ENCODE measurements around the gene CREG1.

The CREG1 gene

GRCh38 chr1:167522246-167522645, 31.3 kb downstream of the CREG1 start:
- no peak overlapping the region for H3K4me3 ChIP-seq (ENCODE audit: low read length)
- no peaks in the 10 kb centered on the region for H3K9me3 ChIP-seq (ENCODE audit: control insufficient read depth, low read length)
- H3K36me3 ChIP-seq (ENCODE audit: control insufficient read depth, insufficient read depth, low read length), result no peaks in the 10 kb centered on the region
- no peaks in the 10 kb centered on the region for H3K4me1 ChIP-seq (ENCODE audit: control insufficient read depth, insufficient read depth, low read length)
- no peak overlapping the region for H3K9ac ChIP-seq (ENCODE audit: low read length)
- H3K27me3 ChIP-seq (ENCODE audit: control insufficient read depth, insufficient read depth, low read length), result no peaks in the 10 kb centered on the region

- H3K9ac ChIP-seq (ENCODE audit: low read length), result no peak overlapping the region
- H3K9me3 ChIP-seq (ENCODE audit: control insufficient read depth, low read length), result no peaks in the 10 kb centered on the region
- no peaks in the 10 kb centered on the region for H3K4me1 ChIP-seq (ENCODE audit: control insufficient read depth, insufficient read depth, low read length)
- H3K36me3 ChIP-seq (ENCODE audit: control insufficient read depth, insufficient read depth, low read length), result no peaks in the 10 kb centered on the region
- H3K27me3 ChIP-seq (ENCODE audit: control insufficient read depth, insufficient read depth, low read length), result no peaks in the 10 kb centered on the region
- H3K4me3 ChIP-seq (ENCODE audit: low read length), result no peak overlapping the region
Measured at GRCh38 chr1:167520711-167521206, 32.8 kb downstream of the CREG1 start.

GRCh38 chr1:167518331-167518700, 35.2 kb downstream of the CREG1 start, which contains the start of gene CD247:
Gene CD247, minus strand, starts transcription at chr1:167518529. Its CDS starts 64 bp downstream, at chr1:167518465.
- H3K4me3 ChIP-seq (ENCODE audit: low read length), result no peak within 1 kb of the TSS
- no peaks in the 10 kb centered on the region for H3K36me3 ChIP-seq (ENCODE audit: control insufficient read depth, insufficient read depth, low read length)
- no peak within 1 kb of the TSS for H3K9ac ChIP-seq (ENCODE audit: low read length)
- no peaks in the 10 kb centered on the region for H3K9me3 ChIP-seq (ENCODE audit: control insufficient read depth, low read length)
- H3K27me3 ChIP-seq (ENCODE audit: control insufficient read depth, insufficient read depth, low read length), result no peaks in the 10 kb centered on the region
- no peaks in the 10 kb centered on the region for H3K4me1 ChIP-seq (ENCODE audit: control insufficient read depth, insufficient read depth, low read length)

GRCh38 chr1:167517535-167518330, 35.8 kb downstream of the CREG1 start:
- Histone ChIP-seq H3K4me3 (ENCODE audit: low read length) (no peak overlapping the region), H3K9ac (ENCODE audit: low read length) (no peak overlapping the region), H3K4me1 (ENCODE audit: control insufficient read depth, insufficient read depth, low read length) (no peaks in the 10 kb centered on the region), H3K27me3 (ENCODE audit: control insufficient read depth, insufficient read depth, low read length) (no peaks in the 10 kb centered on the region), H3K36me3 (ENCODE audit: control insufficient read depth, insufficient read depth, low read length) (no peaks in the 10 kb centered on the region), H3K9me3 (ENCODE audit: control insufficient read depth, low read length) (no peaks in the 10 kb centered on the region)

- no peak overlapping the region for H3K9ac ChIP-seq (ENCODE audit: low read length)
- no peaks in the 10 kb centered on the region for H3K36me3 ChIP-seq (ENCODE audit: control insufficient read depth, insufficient read depth, low read length)
- no peaks in the 10 kb centered on the region for H3K4me1 ChIP-seq (ENCODE audit: control insufficient read depth, insufficient read depth, low read length)
- H3K9me3 ChIP-seq (ENCODE audit: control insufficient read depth, low read length), result no peaks in the 10 kb centered on the region
- no peaks in the 10 kb centered on the region for H3K27me3 ChIP-seq (ENCODE audit: control insufficient read depth, insufficient read depth, low read length)
- no peak overlapping the region for H3K4me3 ChIP-seq (ENCODE audit: low read length)
Measured at GRCh38 chr1:167516404-167517388, 36.9 kb downstream of the CREG1 start.

GRCh38 chr1:167515893-167516321, 37.7 kb downstream of the CREG1 start:
- no peaks in the 10 kb centered on the region for H3K9me3 ChIP-seq (ENCODE audit: control insufficient read depth, low read length)
- H3K4me3 ChIP-seq (ENCODE audit: low read length), result no peak overlapping the region
- H3K4me1 ChIP-seq (ENCODE audit: control insufficient read depth, insufficient read depth, low read length), result no peaks in the 10 kb centered on the region
- H3K9ac ChIP-seq (ENCODE audit: low read length), result no peak overlapping the region
- H3K27me3 ChIP-seq (ENCODE audit: control insufficient read depth, insufficient read depth, low read length), result no peaks in the 10 kb centered on the region
- H3K36me3 ChIP-seq (ENCODE audit: control insufficient read depth, insufficient read depth, low read length), result no peaks in the 10 kb centered on the region

- Histone ChIP-seq H3K4me3 (ENCODE audit: low read length) (no peak overlapping the region), H3K9me3 (ENCODE audit: control insufficient read depth, low read length) (no peaks in the 10 kb centered on the region), H3K4me1 (ENCODE audit: control insufficient read depth, insufficient read depth, low read length) (no peaks in the 10 kb centered on the region), H3K9ac (ENCODE audit: low read length) (no peak overlapping the region), H3K36me3 (ENCODE audit: control insufficient read depth, insufficient read depth, low read length) (no peaks in the 10 kb centered on the region), H3K27me3 (ENCODE audit: control insufficient read depth, insufficient read depth, low read length) (no peaks in the 10 kb centered on the region)
Measured at GRCh38 chr1:167515461-167515860, 38.1 kb downstream of the CREG1 start.

GRCh38 chr1:167514288-167514687, 39.3 kb downstream of the CREG1 start:
- no peak overlapping the region for H3K4me3 ChIP-seq (ENCODE audit: low read length)
- H3K9me3 ChIP-seq (ENCODE audit: control insufficient read depth, low read length), result no peaks in the 10 kb centered on the region
- H3K9ac ChIP-seq (ENCODE audit: low read length), result no peak overlapping the region
- H3K36me3 ChIP-seq (ENCODE audit: control insufficient read depth, insufficient read depth, low read length), result no peaks in the 10 kb centered on the region
- H3K27me3 ChIP-seq (ENCODE audit: control insufficient read depth, insufficient read depth, low read length), result no peaks in the 10 kb centered on the region
- no peaks in the 10 kb centered on the region for H3K4me1 ChIP-seq (ENCODE audit: control insufficient read depth, insufficient read depth, low read length)

DNA sequence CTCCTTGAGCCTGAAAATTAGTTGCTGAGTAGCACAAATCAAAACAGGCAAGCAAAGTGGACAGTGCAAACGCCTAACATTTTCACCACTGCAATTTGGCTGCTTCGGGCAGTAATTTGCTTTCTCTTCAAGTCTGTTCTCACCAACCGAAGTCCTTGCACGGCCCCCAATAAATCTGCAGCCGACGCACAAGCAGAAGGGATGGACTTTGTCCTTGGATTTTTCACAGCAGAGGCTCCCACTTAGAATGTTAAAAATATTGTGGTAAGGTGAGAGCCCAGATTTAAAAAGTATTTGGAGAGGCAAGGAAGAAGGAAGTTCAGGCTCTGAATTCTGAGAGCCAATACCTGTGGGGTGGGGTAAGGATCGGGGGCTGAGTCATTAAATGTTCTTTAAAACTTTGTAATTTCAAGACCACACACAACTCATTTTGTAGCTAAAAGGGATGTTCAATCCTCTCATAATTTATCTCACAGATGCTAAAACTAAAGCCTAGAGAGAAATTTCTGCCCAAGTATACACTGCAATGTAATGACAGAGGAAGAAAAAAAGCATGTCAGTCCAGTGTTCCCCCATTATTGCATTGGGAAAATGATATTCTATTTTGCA, 41.4 kb downstream of the CREG1 start:
- no peaks in the 10 kb centered on the region for H3K36me3 ChIP-seq (ENCODE audit: control insufficient read depth, insufficient read depth, low read length)
- no peaks in the 10 kb centered on the region for H3K27me3 ChIP-seq (ENCODE audit: control insufficient read depth, insufficient read depth, low read length)
- no peak overlapping the region for H3K9ac ChIP-seq (ENCODE audit: low read length)
- H3K9me3 ChIP-seq (ENCODE audit: control insufficient read depth, low read length), result no peaks in the 10 kb centered on the region
- no peak overlapping the region for H3K4me3 ChIP-seq (ENCODE audit: low read length)
- H3K4me1 ChIP-seq (ENCODE audit: control insufficient read depth, insufficient read depth, low read length), result no peaks in the 10 kb centered on the region

DNA sequence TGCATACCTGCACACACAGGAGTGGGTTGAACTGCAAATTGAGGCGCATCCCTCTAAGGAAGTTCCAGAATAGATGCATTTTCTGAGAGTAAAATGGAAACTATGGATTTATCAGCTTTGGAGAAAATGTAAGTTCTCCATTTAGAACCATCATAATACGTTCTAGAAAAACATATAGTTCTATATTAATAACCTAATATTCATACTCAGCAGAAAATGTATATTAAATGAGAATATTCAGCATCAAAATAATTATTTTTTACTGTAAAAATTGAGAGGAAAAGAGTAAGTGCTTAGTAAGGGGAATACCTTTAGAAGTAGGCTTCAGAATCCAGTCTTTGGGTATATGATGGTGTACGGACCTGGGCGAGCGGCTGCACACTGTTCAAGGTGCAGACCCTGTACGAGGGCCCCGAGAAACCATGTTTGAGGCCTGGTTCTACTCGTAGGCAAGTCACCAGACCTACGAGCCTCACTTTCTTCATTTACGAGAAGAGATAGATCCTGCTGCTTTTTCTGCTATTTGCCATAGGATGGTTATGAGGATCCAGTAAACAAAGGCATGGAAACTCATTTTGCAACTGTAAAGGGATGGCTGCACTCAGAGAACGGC, 42.1 kb downstream of the CREG1 start:
- Histone ChIP-seq H3K9me3 (ENCODE audit: control insufficient read depth, low read length) (no peaks in the 10 kb centered on the region), H3K36me3 (ENCODE audit: control insufficient read depth, insufficient read depth, low read length) (no peaks in the 10 kb centered on the region), H3K27me3 (ENCODE audit: control insufficient read depth, insufficient read depth, low read length) (no peaks in the 10 kb centered on the region), H3K4me3 (ENCODE audit: low read length) (no peak overlapping the region), H3K9ac (ENCODE audit: low read length) (no peak overlapping the region), H3K4me1 (ENCODE audit: control insufficient read depth, insufficient read depth, low read length) (no peaks in the 10 kb centered on the region)

GRCh38 chr1:167510881-167511280, 42.7 kb downstream of the CREG1 start:
- Histone ChIP-seq H3K9ac (ENCODE audit: low read length) (no peak overlapping the region), H3K36me3 (ENCODE audit: control insufficient read depth, insufficient read depth, low read length) (no peaks in the 10 kb centered on the region), H3K4me3 (ENCODE audit: low read length) (no peak overlapping the region), H3K27me3 (ENCODE audit: control insufficient read depth, insufficient read depth, low read length) (no peaks in the 10 kb centered on the region), H3K4me1 (ENCODE audit: control insufficient read depth, insufficient read depth, low read length) (no peaks in the 10 kb centered on the region), H3K9me3 (ENCODE audit: control insufficient read depth, low read length) (no peaks in the 10 kb centered on the region)
